GM08714 (cell line): ENCODE measurements around the gene SNRPD3.
"Not testable (repeated sequence)": the region's sequence is repeated elsewhere in the genome, so short reads cannot be mapped to it uniquely, and the experiment has no call there.

ENCODE experiments used
- H3K4me3 ChIP-seq: fragments of 200-500 bp; sonication (Bioruptor generic); 2 replicates; pipeline ENCODE4 v1.5.1; 2014; ENCODE audit warnings: mild to moderate bottlenecking, low read length, inconsistent platforms
- ZNF274 ChIP-seq: IDR thresholded peaks from 2 replicates; pipeline ENCODE4 v1.6.1; 2012; ENCODE audit warnings: mild to moderate bottlenecking, low read depth, low read length

Gene SNRPD3

DNA sequence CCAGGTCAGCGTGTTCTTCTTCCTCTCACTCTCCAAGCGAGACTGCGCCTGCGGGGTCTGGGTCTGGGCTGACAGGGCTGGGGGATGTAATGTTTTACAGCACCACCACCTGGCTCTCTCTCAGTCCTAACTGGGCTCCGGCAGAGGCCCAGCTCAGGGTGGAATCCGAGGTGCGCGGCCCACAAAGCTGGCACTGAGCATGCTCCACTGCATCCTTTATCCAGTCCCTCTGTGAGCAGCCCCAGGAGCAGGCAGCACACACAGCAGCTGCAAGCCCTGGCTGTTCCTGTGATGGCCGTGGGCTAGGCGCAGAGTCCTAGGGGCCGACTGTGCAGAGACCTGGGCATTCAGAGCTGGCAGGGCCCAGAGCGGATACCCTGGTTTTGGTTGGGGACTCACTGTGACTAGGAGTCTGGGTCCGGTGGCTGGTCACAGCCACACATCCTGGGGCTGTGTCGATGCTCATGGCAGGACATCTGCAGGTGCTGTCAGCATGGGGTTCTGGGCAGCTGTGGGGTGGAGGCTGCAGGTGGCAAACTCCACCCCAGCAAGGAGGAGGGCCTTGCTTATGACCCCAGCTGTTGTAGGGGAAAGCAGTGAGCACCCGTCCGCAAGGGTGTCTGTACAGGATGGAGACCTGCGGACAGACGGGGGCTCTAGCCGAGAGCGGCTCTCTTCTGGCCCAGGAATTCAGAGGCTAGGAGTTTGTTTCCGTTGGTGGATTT lies 33.1 kb downstream of the SNRPD3 start:
- no peak for TF ChIP-seq ZNF274
- no peak overlapping the region for H3K4me3 ChIP-seq

DNA sequence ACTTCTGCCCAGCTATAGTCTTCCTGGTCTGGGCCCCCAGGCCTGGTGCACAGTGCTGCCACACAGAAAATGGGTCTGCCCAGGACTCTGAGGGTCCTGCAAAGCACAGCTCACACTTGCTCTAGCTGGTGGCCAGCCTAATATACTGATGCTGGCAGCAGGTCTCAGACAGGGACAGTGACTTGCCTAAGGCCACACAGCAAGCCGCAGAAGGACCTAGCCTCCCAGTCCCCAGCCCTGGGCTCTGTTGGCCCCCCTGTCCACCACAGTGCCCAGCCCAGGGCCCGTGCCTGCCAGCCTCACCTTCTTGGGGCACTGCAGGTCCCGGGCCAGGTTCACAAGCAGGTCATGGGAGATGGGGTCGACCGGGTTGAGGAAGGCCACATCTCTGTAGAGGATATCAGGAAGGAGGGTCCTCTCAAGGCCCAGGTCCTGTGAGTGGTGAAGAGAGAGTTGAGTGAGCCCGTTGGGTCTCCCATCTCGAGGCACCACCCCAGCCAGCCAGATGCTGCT lies 33.8 kb downstream of the SNRPD3 start:
- no peak overlapping the region for H3K4me3 ChIP-seq
- no peak for TF ChIP-seq ZNF274

DNA sequence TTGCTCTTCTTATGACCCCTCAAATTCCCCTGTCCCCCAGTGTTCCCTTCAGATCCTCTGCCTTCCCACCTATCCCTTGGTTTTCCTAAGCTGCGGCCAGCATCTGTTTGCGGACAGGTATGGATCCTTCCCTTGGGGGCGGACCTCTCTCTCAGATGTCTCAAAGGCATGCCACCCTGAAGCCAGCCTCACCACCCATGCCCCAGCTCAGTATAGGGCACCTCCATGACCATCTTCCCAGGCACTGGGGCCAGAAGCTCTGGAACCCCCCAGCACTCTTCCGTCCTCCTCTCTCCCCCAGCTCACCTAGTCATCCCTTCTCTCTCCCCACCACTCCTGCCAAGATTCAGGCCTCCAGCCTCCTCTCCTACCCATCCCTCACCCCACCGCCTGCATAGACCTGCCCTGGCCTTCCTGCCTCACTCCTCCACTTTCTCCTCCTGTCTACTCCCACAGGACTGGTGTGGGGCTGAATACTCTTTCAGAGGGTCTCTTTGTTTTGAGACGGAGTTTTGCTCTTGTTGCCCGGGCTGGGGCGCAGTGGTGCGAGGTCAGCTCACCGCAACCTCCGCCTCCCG lies 34.9 kb downstream of the SNRPD3 start:
- H3K4me3 ChIP-seq = no peak overlapping the region
- no peak for TF ChIP-seq ZNF274

DNA sequence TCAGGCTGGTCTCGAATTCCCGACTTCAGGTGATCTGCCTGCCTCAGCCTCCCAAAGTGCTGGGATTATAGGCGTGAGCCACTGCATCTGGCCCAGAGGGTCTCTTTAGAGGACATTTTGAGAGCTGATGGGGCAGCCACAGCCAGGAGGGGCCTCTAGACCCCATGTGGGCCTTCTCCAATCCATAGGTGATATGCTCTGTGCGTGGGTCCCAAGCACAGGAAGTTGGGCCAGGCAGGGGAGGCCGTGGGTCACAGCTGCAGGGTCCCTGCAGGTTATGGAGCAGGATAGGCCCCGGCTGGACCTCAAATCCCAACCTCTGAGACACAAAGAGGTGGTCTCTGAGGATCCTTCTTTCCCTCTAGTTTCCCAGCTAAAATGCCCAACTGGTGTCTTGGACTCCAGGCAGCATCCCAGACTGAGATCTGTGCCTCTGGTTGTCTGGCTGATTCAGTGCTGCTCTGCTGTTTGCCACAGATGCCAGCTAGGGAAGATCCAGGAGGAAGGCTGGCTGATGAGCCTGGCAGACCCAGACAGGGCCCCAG lies 35.6 kb downstream of the SNRPD3 start:
- no peak for TF ChIP-seq ZNF274

DNA sequence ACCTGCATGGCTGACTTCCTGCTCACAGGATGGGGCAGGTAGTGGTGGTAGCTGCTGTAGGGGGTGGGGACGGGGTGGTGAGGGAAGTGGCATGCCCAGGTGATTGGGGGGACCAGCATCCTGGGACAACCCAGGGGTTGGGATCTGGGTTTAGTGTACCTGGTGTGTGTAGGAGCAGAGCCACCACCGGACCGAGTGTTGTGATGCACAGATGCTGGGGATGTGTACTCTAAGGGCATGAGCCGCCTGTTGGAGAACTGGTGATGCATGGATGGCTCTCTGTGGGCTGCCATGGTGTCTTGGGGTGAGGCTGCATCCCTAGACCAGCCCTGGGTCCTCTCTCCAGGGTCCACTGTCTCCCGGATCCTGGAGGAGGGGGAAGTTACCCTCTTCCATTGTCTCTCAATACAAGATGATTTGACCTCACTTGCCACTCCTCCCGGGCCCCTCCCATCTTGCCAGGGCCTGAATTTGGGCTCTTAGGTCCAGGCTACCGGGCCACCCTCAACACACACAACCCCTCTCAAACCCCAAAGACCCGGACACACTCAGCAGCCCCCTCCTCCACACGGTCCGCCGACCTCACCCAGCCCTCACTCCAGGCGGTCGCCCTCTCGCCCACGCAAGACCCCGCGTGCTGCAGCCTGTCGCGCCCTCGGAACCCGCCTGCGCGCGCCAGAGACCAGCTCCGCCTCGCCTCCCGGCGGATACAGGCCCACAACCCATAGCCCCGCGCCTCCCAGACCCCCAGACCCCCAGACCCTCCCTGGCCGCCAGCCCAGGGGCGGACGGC lies 36.5 kb downstream of the SNRPD3 start:
- peak overlapping the region; percentile 47; the same call in 1 of the 2 replicates for H3K4me3 ChIP-seq
- TF ChIP-seq ZNF274 = no peak

More for the DNA sequence above, 35.6 kb downstream of the SNRPD3 start:
- no peak overlapping the region for H3K4me3 ChIP-seq

DNA sequence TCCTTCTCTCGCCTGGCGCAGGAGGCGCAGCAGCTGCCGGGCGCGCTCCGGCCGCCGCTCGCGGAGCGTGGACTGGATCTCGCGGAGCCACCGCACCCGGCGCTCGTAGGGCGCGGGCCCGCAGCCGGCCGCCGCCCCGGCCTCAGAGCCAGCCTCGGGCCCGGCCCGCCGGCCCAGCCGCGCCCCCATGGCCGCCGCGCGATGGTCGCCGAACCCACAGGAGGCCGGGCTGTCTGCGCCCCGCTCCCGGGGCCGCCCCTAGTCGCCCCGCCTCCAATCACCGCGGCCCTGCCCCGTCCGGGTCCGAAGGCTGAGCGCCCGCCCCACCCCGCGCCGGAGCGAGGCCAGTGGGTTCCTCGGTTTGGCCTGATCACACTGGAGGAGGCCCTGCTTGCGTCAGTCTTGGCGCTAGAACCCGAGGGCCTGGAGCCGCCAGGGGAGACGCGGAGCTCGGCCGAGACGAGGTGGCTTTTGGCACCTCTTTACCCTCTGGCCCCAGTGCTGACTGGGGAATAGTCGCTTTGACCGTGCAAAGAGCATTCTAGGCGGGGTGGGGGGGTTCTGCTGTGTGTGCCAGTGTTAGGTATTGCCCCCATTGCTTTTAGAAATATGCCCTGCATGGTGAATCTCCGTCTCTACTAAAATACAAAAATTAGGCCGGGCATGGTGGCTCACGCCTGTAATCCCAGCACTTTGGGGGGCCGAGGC lies 37.2 kb downstream of the SNRPD3 start, which contains the start of gene LRRC75B:
Gene LRRC75B (minus strand): TSS at position 223 of the 708 bp plus-strand sequence. CDS start 34 bp downstream, at position 189.
- TF ChIP-seq ZNF274 = no peak
- peak within 1 kb of the TSS; percentile 47; the same call in 1 of the 2 replicates for H3K4me3 ChIP-seq

DNA sequence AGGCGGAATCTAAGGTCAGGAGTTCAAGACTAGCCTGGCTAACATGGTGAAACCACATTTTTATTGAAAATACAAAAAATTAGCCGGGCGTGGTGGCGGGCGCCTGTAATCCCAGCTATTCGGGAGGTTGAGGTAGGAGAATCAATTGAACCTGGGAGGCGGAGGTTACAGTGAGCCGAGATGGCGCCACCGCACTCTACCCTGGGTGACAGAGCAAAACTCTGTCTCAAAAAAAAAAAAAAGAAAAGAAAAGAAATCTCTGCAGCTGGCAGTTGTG lies 37.7 kb downstream of the SNRPD3 start:
- H3K4me3 ChIP-seq = not testable (repeated sequence)

DNA sequence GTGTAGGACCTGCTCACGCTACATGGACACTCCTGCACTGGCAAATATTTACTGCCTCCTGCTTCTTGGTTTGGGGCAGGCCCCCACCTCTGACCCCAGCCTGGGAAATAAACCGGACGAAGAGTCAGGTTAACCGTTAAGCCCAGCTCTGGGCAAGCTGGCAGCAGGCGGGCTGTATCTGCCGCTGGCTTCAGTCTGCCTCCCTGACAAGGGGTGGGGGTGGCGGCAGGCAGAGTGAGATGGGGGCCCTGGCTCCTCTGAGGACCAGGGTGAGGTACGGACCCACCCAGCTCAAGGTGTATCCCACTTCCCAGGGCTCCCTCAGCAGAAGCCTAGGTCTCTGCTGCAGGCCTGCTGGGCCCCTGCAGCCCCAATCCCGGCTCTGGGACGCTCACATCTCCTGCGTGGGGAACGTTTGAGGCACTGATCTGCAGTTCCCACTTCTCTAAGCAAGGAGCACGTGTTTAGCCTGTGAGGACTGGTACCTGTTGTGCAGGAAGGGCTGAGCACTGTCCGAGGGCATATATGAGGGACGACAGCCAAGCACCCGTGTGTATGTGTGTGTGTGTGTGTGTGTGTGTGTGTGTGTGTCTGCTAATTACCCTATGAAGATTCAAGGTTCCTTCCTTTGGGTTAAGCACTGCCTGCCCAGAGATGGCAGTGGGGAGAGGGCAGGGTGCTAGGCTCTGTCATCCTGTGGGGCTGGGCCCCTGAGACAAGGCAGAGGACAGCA lies 38.2 kb downstream of the SNRPD3 start:
- H3K4me3 ChIP-seq = no peak overlapping the region
- TF ChIP-seq ZNF274 = no peak

DNA sequence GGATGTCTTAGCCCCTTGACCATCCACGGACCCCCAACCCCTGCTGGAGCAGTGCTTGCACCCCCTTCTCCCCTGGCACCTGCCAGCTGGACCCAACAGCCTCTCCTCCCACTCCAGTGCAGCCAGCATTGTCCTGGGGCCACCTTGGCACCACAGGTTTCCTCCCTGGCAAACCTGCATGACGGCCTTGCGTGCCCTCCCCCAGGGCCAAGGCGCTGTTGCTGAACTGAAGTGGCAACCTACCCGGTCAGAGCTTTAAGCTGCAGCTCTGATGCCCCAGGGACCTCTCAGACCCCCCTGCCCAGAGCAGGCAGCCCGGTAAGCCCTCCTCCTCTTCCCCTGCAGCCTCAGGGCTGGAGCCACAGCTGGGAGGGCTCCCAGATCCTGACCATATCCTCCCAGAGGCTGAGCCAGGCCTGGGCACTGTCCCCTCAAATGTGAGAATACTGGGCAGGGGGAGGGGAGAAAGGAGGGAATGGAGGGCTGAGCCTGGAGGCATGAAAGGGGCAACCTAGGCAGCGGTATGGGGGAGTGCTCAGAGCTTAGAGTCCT lies 38.8 kb downstream of the SNRPD3 start:
- no peak for TF ChIP-seq ZNF274
- no peak overlapping the region for H3K4me3 ChIP-seq

DNA sequence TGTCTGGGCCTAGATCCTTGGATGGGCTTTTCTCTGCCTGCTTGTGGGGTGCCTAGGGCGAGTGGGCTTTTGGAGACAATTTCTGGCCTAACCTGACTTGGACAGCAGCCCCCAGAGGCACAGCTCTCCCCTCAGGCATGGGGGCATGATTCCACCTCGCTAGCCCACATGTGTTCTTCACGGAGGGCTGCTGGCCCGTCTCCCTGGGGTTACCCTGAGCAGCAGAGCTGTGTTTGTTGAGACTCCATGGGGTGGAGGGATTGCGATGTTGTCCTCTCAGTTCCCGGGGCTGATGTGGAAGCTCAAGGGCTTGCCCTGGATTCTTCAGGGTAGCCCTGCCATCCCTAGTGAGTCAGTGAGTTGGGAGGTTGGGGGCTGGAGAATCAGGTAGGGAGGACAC lies 39.4 kb downstream of the SNRPD3 start:
- no peak overlapping the region for H3K4me3 ChIP-seq
- TF ChIP-seq ZNF274 = no peak

DNA sequence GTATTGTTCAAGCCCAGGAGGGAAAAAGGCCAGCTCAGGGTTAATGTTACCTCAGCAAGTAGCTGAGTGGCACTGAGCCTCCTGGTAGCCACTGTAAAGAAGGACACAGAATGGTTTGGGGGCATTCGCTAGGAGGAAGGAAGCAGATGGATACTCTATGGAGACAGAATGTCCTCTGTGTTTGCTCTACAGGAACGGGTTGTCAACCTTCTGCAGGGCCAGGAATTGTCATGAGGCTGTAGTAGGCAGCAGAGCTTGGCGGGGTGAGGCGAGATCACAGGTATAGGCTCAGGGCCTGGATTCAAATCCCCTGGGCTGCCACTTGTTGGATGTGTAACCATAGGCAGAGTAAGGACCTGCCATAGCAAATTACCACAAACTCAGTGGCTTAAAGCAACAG lies 40.1 kb downstream of the SNRPD3 start:
- H3K4me3 ChIP-seq = no peak overlapping the region
- TF ChIP-seq ZNF274 = no peak

DNA sequence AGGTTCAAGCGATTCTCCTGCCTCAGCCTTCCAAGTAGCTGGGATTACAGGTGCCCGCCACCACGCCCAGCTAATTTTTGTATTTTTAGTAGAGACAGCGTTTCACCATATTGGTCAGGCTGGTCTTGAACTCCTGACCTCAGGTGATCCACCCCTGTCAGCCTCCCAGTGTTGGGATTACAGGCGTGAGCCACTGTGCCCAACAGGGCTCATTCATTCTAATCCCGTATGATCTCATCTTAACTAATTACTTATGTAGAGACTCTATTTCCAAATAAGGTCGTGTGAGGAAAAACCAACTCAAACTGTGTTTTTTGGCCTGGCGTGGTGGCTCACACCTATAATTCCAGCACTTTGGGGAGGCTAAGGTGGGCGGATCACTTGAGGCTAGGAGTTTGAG lies 41.3 kb downstream of the SNRPD3 start:
- H3K4me3 ChIP-seq = not testable (repeated sequence)

DNA sequence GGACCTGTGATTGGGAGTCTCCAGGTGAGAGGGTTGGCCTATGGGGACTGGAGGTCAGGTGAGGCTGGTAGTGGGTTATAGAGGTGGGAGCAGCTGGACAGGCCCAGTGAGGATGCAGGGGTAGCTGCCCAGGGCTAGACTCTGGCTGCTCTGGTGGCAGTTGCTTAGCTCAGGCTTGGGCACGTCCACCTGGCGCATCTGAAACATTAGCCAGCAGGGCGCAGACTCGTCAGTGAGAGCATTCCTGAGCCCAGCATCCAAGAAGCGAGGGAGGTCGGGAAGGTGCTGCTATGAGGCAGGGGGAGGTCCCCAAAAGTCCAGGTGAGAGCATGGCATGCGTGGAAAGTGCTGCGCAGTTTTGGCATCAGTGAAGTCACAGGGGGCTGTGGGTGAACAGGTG lies 43.7 kb downstream of the SNRPD3 start:
- TF ChIP-seq ZNF274 = no peak

DNA sequence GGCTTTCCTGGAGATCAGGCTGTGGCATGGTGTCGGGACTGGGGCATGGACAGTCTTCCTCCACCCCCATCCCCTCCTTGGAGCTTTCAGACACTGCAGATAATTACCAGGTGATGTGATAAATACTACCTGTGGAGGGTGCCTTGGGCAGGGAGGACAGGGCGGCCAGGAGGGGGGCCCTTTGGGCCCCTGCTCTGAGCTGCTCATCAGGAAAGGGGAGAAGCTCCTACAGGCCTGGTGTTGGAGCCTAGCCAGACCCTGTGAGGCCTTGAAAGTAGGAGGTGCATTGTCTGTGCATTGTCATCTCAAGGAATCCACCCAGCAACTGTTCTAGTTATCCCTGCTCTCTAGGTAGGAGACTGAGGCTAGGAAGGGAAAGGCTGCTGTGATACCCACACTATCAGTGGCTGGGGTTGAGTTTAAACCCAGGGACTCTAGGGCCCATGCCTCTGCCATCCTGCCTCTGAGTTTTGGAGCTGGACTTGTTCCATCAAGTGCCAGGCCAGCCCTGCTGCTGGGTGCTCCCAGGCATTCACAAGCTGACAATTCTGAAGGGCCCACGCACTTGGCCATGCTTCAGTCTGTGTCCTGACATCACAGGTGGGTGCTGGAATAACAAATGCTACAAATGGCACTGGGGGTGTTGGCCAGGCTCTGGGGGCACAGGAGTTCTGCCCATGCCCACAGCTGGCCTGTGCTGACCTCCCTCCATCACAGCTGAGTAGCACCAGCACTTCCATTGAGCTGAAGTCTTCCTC lies 44.3 kb downstream of the SNRPD3 start:
- not testable (repeated sequence) for H3K4me3 ChIP-seq

More for the DNA sequence above, 43.7 kb downstream of the SNRPD3 start:
- no peak overlapping the region for H3K4me3 ChIP-seq
